PC-3 (cell line): Measurements from ENCODE around the gene RAB1A. TPM values are rescaled to one million over a fixed set of nuclear protein-coding genes. Genes with fewer than 3 reads are reported as not detected.

ENCODE experiments used
- ATAC-seq: fragments of 200-7000 bp; cut with Tn5 transposase; 2 replicates; pipeline ENCODE4 v1.9.1; 2020; ENCODE audit warnings: mild to moderate bottlenecking, moderate library complexity
- BruUV-seq: library from RNA; stranded (reverse); fragments of 400-500 nt; replicated peaks from 2 replicates; lab custom pipeline; 2021; lab: Mats Ljungman, UMichigan
- CTCF ChIA-PET: fragments of 300-600 bp; sonication (Branson Sonifier 250); formaldehyde crosslinking; loops from one replicate; lab custom pipeline; 2022; ENCODE audit warnings: antibody characterized with exemption; lab: Charles Lee
- POLR2A ChIA-PET: fragments of 300-600 bp; sonication (Branson Sonifier 250); formaldehyde crosslinking; loops from one replicate; lab custom pipeline; 2022; ENCODE audit warnings: antibody characterized with exemption; ENCODE audit not compliant: unreplicated experiment; lab: Charles Lee
- DNase-seq: peaks from one replicate; pipeline ENCODE4 v3.0.0-alpha.2; 2015
- H2AFZ ChIP-seq: fragments of 300-600 bp; sonication (generic); 2 replicates; pipeline ENCODE4 v1.6.0; 2016; ENCODE audit warnings: antibody characterized with exemption, low read length
- H3F3A ChIP-seq: fragments of 300-600 bp; sonication (generic); one replicate; pipeline ENCODE4 v1.6.0; 2017; ENCODE audit warnings: antibody characterized with exemption, low read length, control low read depth, mild to moderate bottlenecking; ENCODE audit not compliant: unreplicated experiment
- H3K27ac ChIP-seq: fragments of 300-600 bp; sonication (generic); 2 replicates; pipeline ENCODE4 v1.5.1; 2016; ENCODE audit warnings: mild to moderate bottlenecking, low read length
- H3K27me3 ChIP-seq: fragments of 300-600 bp; sonication (generic); 2 replicates; pipeline ENCODE4 v1.6.1; 2016; ENCODE audit warnings: low read length, mixed read lengths
- H3K36me3 ChIP-seq: fragments of 300-600 bp; sonication (generic); 2 replicates; pipeline ENCODE4 v1.6.1; 2016; ENCODE audit warnings: low read depth, mixed run types, low read length, mixed read lengths
- H3K4me1 ChIP-seq: fragments of 300-600 bp; sonication (generic); 2 replicates; pipeline ENCODE4 v1.5.1; 2016; ENCODE audit warnings: low read length; ENCODE audit not compliant: insufficient read depth
- H3K4me2 ChIP-seq: fragments of 300-600 bp; sonication (generic); 2 replicates; pipeline ENCODE4 v1.6.0; 2016; ENCODE audit warnings: low read length
- H3K4me3 ChIP-seq: fragments of 300-600 bp; sonication (generic); 2 replicates; pipeline ENCODE4 v1.5.1; 2016; ENCODE audit warnings: mild to moderate bottlenecking, low read length, mixed read lengths
- H3K79me2 ChIP-seq: fragments of 300-600 bp; sonication (generic); 2 replicates; pipeline ENCODE4 v1.6.1; 2017; ENCODE audit warnings: low read length, mixed read lengths
- H3K9ac ChIP-seq: fragments of 300-600 bp; sonication (generic); 2 replicates; pipeline ENCODE4 v1.6.0; 2016; ENCODE audit warnings: mild to moderate bottlenecking, low read length
- H3K9me2 ChIP-seq: fragments of 300-600 bp; sonication (generic); replicated peaks from 2 replicates; pipeline ENCODE4 v1.6.1; 2016; ENCODE audit warnings: mixed run types, low read length, mixed read lengths
- H3K9me3 ChIP-seq: fragments of 300-600 bp; sonication (generic); 2 replicates; pipeline ENCODE4 v1.6.1; 2016; ENCODE audit warnings: low read length, mixed read lengths
- H4K20me1 ChIP-seq: fragments of 300-600 bp; sonication (generic); 2 replicates; pipeline ENCODE4 v1.6.1; 2016; ENCODE audit warnings: low read length, mixed read lengths
- EZH2 ChIP-seq: fragments of 300-600 bp; sonication (generic); IDR thresholded peaks from one replicate; pipeline ENCODE4 v1.6.1; 2017; ENCODE audit warnings: antibody characterized with exemption, mild to moderate bottlenecking, low read length; ENCODE audit not compliant: unreplicated experiment
- EZH2phosphoT487 ChIP-seq: fragments of 300-600 bp; sonication (generic); IDR thresholded peaks from 2 replicates; pipeline ENCODE4 v1.6.1; 2018; ENCODE audit warnings: mild to moderate bottlenecking, antibody characterized with exemption, low read length, borderline replicate concordance
- intact Hi-C: fragments of 100-400 bp; cut with micrococcal nuclease; formaldehyde crosslinking; loops from 2 replicates; pipeline ENCODE4 v1.9.0; 2023
- total RNA-seq: library from RNA; depleted of rRNA; stranded (reverse); fragments of >200 nt; gene quantifications from 2 replicates; pipeline ENCODE4 v1.2.3, GENCODE V29; 2014
- TF ChIP-seq, protein P1 (sequence below): fragments of 300-600 bp; sonication (generic); conservative IDR thresholded peaks from 2 replicates; pipeline ENCODE4 v1.5.1; 2017; ENCODE audit warnings: antibody characterized with exemption, low read depth, mild to moderate bottlenecking, low read length

The RAB1A gene
- total RNA-seq, 1 experiment from 2014 or later, result 96.9 TPM

DNA sequence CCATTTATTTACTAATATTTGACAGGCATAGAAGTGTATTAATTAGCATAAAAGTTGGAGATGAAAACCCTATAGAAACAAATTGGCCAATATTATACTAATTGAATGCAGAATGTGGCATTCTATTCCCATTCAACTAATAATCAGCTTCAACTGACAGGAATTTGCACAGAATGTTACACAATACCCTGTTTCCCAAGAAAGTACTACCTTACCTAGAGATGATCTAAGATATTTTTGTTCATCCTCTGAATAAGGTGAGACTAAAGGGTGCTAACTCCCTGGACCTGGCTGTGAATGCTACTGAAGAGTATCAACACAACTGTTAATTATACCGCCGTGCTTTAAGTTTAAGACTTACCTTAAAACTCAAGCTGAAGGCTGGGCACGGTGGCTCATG, 44.8 kb downstream of the RAB1A start:
- intact Hi-C loops, result no loop called here

DNA sequence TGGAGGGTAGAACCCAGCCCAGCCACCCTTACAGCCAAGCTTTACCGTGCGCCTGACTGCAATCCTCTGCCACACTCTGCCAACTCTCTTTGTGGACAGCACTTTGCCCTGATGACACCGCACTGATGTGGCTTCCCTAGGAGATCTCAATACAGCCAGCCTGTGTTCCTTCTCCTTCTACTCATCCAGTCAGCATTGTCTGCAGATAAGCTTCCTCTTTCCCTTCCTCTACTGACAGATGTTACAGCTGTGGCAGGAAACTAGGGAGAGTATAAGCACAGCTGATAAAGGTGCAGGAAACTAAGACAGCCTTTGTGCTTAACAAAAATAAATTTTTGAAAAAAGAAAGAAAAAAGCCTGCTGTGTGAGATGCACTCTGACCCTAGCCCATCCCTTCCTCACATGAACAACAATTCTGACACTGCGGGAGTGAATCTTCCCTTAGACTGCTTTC, 48.6 kb downstream of the RAB1A start:
- TF ChIP-seq EZH2phosphoT487, result no peak
- intact Hi-C loops, result no loop called here
- Histone ChIP-seq H3K27ac (no peak overlapping the region), H3K9me3 (no peaks in the 10 kb centered on the region), H3K27me3 (no peaks in the 10 kb centered on the region), H3F3A (no peaks in the 10 kb centered on the region), H3K4me2 (no peak overlapping the region), H3K9ac (no peak overlapping the region), H3K79me2 (no peaks in the 10 kb centered on the region), H4K20me1 (no peaks in the 10 kb centered on the region), H3K4me3 (no peak overlapping the region), H3K36me3 (peaks cover 44% of the 10 kb centered on the region), H2AFZ (no peak overlapping the region), H3K9me2 (no peaks in the 10 kb centered on the region), H3K4me1 (peaks cover 5% of the 10 kb centered on the region)
- no peak for DNase-seq
- CTCF ChIA-PET, result no interaction called here
- POLR2A ChIA-PET, result no interaction called here
- no TSS peak for BruUV-seq
- ATAC-seq, result no peak

More for the DNA sequence above, 44.8 kb downstream of the RAB1A start:
- Histone ChIP-seq H3K4me2 (no peak overlapping the region), H3K9me2 (no peaks in the 10 kb centered on the region), H3K4me1 (no peaks in the 10 kb centered on the region), H3K79me2 (peaks cover 4% of the 10 kb centered on the region; the same call in 1 of the 2 replicates), H3F3A (no peaks in the 10 kb centered on the region), H3K27ac (no peak overlapping the region), H3K27me3 (no peaks in the 10 kb centered on the region), H3K9me3 (no peaks in the 10 kb centered on the region), H3K9ac (no peak overlapping the region), H4K20me1 (no peaks in the 10 kb centered on the region), H3K4me3 (no peak overlapping the region), H2AFZ (no peak overlapping the region), H3K36me3 (peaks cover 75% of the 10 kb centered on the region)
- ChIA-PET CTCF (no interaction called here), POLR2A (no interaction called here)
- no TSS peak for BruUV-seq
- DNase-seq (no peak), ATAC-seq (no peak)
- no peak for TF ChIP-seq EZH2
- TF ChIP-seq EZH2phosphoT487, result no peak
- TF ChIP-seq, protein P1, sequence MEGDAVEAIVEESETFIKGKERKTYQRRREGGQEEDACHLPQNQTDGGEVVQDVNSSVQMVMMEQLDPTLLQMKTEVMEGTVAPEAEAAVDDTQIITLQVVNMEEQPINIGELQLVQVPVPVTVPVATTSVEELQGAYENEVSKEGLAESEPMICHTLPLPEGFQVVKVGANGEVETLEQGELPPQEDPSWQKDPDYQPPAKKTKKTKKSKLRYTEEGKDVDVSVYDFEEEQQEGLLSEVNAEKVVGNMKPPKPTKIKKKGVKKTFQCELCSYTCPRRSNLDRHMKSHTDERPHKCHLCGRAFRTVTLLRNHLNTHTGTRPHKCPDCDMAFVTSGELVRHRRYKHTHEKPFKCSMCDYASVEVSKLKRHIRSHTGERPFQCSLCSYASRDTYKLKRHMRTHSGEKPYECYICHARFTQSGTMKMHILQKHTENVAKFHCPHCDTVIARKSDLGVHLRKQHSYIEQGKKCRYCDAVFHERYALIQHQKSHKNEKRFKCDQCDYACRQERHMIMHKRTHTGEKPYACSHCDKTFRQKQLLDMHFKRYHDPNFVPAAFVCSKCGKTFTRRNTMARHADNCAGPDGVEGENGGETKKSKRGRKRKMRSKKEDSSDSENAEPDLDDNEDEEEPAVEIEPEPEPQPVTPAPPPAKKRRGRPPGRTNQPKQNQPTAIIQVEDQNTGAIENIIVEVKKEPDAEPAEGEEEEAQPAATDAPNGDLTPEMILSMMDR, result no peak

DNA sequence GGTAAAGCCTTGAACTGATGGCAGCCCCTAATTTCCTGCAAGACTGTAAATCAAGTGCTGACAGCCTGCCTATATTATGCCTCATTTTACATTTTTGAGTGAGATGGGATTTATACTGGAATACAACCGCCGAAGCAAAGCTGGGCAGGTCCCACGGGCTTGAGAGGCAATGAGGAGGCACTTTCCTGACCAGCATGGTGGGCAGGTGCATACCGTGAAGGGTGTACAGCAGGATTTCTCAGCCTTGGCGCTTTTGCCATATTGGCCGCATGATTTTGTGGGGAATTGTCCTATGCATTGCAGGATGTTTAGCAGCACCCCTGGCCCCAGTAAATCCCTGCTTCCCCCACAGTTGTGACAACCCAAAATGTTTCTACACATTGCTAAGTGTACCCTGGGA, 50.9 kb downstream of the RAB1A start:
- no peaks in the 10 kb centered on the region for H3F3A ChIP-seq
- H3K9ac ChIP-seq, result no peak overlapping the region
- H3K27me3 ChIP-seq, result no peaks in the 10 kb centered on the region
- no peaks in the 10 kb centered on the region for H3K9me3 ChIP-seq
- no peaks in the 10 kb centered on the region for H4K20me1 ChIP-seq
- no peaks in the 10 kb centered on the region for H3K9me2 ChIP-seq
- H3K79me2 ChIP-seq, result no peaks in the 10 kb centered on the region
- H3K27ac ChIP-seq, result no peak overlapping the region
- intact Hi-C loops, result no loop called here
- BruUV-seq, result no TSS peak
- ChIA-PET CTCF (interaction anchor here (0.6 kb wide), 1 partner anchor 108 kb away, joined by 3 read pairs; no protein-coding TSS in a partner anchor), POLR2A (no interaction called here)
- H3K36me3 ChIP-seq, result peaks cover 31% of the 10 kb centered on the region
- ATAC-seq (no peak), DNase-seq (no peak)
- H2AFZ ChIP-seq, result no peak overlapping the region
- no peak overlapping the region for H3K4me3 ChIP-seq
- no peak for TF ChIP-seq EZH2
- no peak for TF ChIP-seq EZH2phosphoT487
- TF ChIP-seq, protein P1, result no peak
- peaks cover 11% of the 10 kb centered on the region for H3K4me1 ChIP-seq
- no peak overlapping the region for H3K4me2 ChIP-seq
